GM12865 (cell line): ENCODE data around the gene SERINC3.

Experiments
- DNase-seq: peaks from one replicate; pipeline ENCODE4 v3.0.0; 2010; ENCODE audit warnings: low read depth
- H3K4me3 ChIP-seq: 2 replicates; pipeline ENCODE4 v1.5.1; 2011; ENCODE audit warnings: mild to moderate bottlenecking, low read depth, low read length, control low read depth
- CTCF ChIP-seq: IDR thresholded peaks from 2 replicates; pipeline ENCODE4 v1.5.1; 2011; ENCODE audit warnings: low read length, control low read depth, low read depth, inconsistent platforms; ENCODE audit not compliant: insufficient read depth; ENCODE audit errors: missing control alignments

SERINC3 gene

GRCh38 chr20:44495802-44496481, 25.9 kb downstream of the SERINC3 start:
- no peak for TF ChIP-seq CTCF
- peak; percentile 71 for DNase-seq
- no peak overlapping the region for H3K4me3 ChIP-seq

- TF ChIP-seq CTCF: no peak
- no peak overlapping the region for H3K4me3 ChIP-seq
- no peak for DNase-seq
Observed at GRCh38 chr20:44495257-44495656, 26.6 kb downstream of the SERINC3 start.

- no peak for TF ChIP-seq CTCF
- no peak overlapping the region for H3K4me3 ChIP-seq
- DNase-seq: no peak
Observed at GRCh38 chr20:44494681-44495080, 27.2 kb downstream of the SERINC3 start.

GRCh38 chr20:44494266-44494665, 27.6 kb downstream of the SERINC3 start:
- no peak overlapping the region for H3K4me3 ChIP-seq
- peak; percentile 40 for DNase-seq
- no peak for TF ChIP-seq CTCF

DNA sequence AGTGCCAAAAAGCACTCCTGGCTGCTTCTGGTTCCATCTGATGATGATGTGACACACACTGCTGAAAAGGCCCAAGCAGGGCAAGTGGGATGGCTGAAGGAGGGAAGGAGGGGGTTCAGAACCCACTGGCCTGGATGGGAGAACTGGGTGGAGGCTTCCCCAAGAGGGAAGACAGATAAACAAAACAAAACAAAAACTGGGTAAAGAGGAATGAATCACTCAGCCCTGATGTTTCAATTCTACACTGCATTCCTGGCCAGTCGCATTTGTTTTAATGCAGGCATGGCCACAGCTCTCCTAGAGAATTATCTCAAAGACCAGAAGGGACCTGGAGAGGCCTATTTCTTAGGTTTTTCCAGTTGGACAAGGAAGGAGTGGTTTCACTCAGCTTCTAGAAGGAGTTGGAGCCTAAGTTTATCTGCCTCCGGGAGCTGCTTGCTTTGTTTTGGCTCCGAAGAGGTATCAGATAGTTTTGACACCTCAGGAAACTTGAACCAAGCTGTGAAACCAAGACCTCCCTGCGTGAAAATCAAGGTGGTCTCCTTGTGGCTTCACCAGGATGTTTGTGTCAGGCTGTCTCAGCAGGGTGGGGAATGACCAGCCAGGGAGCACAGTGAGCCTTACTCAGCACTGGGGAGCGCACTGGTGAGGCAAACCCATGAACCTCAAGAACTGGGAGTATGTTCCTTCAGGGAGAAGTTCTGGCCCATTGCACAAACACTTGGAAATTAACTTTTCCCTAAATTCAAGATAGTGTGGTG, 30.1 kb downstream of the SERINC3 start:
- no peak for DNase-seq
- no peak for TF ChIP-seq CTCF
- no peak overlapping the region for H3K4me3 ChIP-seq

DNA sequence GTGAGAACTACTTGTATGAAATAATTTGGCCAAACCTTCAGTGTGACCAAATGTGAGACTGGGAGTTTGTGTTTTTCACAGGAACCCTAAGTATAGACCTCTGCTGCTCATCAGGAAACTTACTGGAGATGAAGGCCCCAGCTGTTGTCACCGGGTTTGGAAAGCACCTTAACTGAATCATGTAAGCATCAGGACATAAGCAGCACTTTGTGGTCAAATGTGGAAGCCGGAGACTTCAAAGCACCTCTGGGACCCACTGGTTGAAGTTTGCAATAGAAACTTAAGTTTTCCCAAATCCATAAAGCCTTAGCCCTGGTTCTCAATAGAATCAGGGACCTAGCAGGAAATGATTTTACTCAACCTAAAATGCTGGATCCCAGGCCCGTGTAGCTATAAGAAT, 31.9 kb downstream of the SERINC3 start:
- no peak for TF ChIP-seq CTCF
- DNase-seq: peak; percentile 86
- no peak overlapping the region for H3K4me3 ChIP-seq

GRCh38 chr20:44489223-44489622, 32.6 kb downstream of the SERINC3 start:
- no peak for TF ChIP-seq CTCF
- no peak overlapping the region for H3K4me3 ChIP-seq
- no peak for DNase-seq
